GM21576 (cell line): Measurements from ENCODE around the gene HOGA1.

Experiments
- ATAC-seq: cut with Tn5 transposase; IDR thresholded peaks from one replicate; pipeline ENCODE4 v1.9.1; 2021; ENCODE audit warnings: mild to moderate bottlenecking, moderate library complexity; ENCODE audit not compliant: unreplicated experiment

Gene HOGA1

DNA sequence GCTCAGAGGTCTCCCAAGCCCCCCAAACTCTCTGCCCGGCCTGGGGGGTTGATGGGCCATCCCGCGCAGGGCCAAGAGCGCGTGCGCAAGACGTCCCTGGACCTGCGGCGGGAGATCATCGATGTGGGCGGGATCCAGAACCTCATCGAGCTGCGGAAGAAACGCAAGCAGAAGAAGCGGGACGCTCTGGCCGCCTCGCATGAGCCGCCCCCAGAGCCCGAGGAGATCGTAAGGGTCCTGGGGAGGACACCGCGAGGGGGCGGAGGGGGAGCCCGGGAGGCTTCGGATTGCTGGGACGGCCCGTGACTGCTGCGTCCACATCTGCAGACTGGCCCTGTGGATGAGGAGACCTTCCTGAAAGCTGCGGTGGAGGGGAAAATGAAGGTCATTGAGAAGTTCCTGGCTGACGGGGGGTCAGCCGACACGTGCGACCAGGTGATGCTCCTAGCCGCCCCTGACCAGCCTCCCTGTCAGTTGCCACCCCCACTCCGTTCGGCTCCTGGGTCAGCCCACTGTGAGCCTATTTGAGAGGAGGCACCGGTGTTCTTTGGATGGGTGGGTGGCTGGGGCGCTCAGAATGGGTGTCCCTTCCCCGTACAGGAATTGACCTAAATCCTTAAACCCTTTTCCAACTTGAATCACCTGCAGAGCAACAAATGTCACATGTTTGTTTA, 5.9 kb upstream of the HOGA1 start:
- ATAC-seq: no peak

DNA sequence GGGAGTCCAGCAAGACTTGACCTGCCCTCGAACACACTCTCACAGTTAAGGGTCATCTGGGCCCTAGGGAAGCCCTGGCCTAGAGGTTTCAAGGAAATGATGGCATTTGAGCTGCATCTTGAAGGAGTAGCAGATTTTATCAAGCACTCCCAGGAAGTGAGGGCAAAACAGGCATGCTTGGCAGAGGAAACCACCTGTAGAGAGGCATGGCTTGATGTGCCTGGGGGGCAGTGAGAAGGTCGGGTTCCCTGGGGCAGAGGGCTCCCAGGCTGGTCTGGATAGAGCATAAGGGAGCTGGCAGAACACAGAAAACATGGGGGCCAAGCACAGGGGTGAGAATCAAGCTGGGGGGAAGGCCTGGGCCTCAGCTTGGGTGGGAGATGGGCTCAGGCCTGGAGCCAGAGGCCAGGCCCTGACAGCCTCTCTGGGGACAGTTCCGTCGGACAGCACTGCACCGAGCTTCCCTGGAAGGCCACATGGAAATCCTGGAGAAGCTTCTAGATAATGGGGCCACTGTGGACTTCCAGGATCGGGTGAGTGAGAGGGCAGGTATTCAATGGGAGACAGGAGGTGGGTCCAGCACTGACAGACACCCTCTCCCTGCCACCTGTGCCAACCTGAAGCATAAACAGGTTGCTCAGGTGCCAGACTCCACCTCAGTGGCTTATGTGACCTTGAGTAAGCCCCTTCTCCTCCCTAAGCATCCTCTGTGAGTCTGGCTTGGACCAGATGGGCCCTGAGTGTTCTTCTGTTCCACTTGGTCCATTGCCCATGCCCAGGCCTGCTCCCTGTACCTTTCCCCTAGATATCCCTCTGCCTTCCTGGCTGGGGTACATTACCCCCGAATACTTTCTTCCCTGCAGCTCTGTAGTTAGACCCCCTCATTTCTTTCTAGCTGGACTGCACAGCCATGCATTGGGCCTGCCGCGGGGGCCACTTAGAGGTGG, 3.5 kb upstream of the HOGA1 start:
- ATAC-seq: no peak

DNA sequence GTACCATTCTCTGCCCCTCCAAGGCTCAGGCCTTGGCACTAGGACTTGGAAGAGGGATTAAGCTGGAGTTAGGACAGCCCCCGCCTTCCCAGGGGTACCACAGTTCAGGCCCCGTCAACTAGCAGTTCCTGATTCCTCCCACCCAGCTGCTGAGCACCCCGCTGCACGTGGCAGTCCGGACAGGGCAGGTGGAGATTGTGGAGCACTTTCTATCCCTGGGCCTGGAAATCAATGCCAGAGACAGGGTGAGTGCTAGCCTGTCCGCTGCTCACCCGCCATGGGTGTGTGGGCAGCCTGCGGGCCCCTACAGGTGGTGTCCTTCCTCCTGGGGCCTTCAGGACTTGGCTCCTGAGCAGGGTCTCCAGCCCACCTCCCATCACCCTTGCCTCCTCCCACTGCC, 2.0 kb upstream of the HOGA1 start:
- ATAC-seq: no peak

DNA sequence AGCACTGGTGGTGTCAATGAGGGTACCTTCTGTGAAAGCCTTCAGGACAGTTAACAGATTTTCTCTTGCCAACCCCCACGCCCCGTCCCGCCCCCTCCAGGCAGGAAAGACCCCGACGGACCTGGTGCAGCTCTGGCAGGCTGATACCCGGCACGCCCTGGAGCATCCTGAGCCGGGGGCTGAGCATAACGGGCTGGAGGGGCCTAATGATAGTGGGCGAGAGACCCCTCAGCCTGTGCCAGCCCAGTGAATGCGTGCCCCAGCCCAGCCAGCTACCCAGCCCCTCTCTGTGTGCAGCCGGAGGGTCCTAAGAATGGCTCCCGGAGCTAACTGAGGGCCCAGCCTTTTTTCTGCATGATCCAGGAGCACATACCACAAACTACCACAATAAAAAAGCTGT, 713 bp upstream of the HOGA1 start:
- ATAC-seq: no peak

DNA sequence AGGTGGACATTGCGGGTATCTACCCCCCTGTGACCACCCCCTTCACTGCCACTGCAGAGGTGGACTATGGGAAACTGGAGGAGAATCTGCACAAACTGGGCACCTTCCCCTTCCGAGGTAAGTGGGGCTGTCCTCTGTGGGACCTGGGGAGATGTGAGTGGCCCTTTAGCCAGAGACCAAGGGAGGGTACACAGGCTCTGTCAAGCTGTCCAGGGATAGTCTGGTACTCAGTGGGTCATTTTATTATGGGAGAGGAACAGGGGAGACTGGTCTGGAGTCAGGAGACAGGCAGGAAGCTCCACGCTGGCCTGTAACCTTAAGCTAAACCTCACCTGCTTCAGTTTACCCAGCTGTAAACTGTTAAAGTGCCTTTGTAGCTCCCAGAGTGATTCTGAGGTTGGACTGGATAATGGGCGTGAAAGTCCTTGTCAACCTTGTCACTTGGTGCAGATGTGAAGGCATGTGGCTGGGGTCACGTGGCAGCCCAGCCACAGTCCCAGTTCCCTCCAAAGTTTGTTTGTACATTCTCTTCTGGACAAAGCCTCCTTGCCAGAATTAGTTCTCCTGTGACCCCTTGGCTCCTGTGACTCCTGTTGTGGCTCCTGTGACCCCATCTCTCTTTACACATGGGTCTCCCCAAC, 729 bp downstream of the HOGA1 start:
- ATAC-seq: no peak

DNA sequence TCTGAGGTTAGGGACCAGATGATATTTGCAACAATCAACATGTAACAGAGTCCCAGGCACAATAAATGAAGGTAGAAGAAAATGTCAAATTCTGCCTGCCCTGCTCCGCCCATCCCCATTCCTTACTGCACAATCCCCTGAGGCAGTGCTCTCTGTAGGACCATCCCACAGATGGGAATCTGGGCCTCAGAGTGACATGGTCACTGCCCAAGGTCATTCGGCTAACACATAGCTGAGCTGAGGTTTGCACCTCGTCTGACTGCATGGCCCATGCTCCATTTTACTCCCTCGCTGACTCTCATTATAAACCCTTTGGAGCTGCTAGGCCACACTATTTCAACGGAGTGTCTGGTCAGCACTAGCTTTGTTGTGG, 1.2 kb downstream of the HOGA1 start:
- no peak for ATAC-seq

DNA sequence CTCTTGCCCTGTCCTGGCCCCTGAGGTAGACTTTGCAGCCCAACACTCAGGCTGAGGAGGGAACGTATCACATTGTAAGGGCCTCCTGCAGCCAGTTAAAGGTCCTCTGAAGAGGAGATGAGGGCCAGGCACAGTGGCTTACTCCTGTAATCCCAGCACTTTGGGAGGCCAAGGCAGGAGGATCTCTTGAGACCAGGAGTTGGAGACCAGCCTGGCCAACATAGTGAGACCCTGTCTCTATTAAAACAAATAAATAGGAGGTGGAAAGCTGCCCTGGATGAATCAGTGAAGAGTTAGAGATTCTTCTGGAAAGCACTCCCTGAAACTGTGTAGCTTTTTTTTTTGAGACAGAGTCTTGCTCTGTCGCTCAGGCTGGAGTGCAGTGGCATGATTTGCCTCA, 3.0 kb downstream of the HOGA1 start:
- ATAC-seq: no peak

DNA sequence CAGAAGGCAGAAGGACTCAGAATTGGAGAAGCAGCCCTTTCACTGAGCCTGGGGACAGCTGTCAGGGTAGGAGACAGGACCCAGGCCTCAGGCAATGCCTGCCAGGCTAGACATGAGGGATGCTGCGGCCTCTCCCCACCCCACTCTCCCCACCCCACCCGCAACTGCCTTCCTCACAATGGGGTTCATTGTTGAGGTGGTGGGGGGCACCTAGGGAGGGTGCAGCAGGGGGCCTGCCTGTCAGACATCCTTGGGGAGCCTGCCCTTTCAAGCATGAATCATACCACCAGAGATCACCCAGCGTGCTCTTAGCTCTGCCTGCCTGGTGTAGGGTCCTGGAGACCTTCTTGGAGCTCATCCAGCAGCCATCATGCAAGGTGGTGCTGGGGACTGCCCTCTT, 5.3 kb downstream of the HOGA1 start, which contains the start of gene C10orf62:
TSS of gene C10orf62 (plus strand) at position 243 of the 400 bp plus-strand sequence. CDS start 177 bp downstream, outside the sequence.
- no peak for ATAC-seq

DNA sequence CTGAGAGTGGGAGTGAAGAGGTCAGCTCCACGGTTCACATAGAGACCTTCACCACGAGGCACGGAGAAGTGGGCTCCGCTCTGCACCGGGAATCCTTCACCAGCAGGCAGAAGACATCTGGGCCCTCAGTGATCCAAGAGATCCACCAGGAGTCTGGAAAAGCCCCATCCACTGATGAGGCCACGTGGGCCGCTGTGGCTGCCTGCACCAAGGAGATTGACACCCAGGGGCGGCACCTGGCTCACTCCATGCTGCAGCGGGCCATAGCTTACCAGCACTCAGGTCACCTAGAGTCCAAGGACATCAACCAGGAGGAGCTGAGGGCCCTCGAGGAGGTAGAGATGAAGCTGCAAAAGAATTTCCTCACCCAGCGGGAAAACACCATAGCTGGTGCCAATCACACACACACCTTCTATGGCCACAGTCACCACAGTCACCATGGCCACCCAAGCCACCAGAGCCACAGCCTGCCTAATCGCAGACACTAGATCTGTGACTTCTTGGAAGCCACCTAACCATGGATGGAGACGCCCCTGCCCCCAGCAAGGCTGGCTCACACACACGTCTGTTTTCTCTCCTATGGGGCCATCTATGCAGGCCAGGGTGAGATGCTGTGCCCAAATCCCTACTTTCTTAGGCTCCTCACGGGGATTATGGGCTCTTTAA, 6.0 kb downstream of the HOGA1 start:
- no peak for ATAC-seq

DNA sequence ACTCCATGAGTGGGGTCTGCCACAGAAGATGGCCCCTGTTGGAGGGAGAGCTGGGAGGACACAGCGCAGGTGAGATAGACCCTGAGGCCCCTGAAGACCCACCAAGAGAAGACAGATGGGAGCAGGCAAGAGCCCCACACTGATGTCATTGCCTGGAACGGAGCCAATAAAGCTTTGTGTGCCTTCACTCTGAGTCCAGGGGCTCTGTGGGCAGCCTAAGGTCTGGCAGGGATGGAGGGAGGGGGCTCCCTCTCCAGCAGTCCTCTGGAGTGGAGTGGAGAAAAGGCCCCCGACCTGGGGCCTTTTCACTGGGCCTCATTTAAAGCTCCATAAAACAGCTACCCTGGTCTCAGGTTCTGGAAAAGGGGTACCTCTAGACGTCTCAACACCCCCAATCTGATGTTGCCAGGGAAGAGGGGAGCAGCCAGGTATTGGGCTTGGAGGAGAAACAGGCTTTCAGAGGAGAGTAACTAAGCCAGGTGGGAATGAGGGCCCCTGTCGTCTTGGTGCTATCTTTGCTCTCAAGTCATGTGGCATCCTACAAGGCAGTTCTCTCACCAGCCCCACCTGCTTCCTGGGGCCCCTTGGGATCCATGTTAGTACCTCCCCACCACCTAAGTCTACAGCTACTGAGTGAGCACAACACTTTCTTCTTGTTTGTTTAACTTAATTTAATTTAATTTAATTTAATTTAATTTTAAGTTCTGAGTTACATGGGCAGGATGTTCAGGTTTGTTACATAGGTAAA, 6.7 kb downstream of the HOGA1 start:
- ATAC-seq: no peak

DNA sequence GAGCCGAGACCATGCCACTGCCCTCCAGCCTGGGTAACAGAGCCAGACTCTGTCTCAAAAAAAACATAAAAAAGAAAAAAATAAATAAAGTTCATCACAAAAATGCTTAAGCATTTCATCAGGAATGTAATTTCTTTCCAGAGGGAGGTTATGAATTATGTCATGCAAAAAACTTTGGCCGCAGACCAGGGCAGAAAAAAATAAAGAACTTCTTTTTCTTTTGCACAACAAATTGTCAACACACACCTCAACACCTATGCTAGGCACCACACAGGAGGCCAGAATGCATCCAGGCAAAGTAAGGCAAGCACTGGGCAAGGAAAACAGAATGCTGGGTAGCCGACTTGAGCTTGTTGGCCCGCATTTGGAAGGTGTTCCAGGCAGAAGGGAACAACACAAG, 9.2 kb downstream of the HOGA1 start:
- ATAC-seq: no peak

DNA sequence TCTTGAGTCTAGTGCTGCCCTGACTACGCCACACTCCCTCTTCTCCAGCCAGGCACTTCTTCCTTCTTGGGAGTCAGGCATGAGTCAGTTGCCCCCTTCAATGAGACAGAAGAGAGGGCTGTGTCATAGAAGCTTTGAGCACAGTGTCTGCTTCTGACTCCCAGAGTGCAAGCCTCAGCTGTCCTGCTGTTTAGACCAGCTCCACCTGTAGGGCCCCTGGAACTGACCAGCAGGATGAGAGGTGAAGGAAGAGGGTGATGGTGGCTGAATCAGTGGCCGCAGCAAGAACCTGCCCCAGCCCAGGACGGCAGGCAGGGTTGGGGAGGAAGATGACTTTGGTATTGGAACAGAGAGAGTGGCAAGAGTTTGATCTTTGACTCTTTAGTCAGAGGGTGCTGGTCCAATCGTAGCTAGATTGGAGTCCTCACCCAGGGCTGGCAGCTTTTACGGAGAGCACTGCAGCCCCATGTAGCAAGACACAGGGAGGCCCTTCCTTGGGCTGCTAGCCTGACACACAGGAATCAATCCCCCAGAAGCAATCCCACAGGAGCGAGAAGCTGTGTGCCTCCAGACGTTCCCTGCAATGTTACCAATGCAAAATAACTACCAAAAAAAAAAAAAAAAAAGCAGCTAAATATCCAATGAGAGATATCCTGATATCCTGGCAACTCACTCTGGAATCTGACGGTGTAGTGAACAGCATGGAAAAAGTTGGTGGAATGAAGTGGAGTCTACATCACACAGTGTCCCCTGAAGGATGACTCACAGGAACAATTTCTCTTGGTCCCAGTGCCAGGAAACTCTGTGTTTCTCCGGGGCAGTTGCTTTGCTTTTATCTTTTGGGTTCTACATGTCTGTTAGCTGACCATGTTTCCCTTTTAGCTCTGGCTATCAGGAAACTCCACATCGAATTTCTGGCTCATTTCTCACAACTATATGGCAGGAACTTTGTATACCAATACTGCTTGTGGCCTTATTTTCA, 12.2 kb downstream of the HOGA1 start:
- no peak for ATAC-seq

DNA sequence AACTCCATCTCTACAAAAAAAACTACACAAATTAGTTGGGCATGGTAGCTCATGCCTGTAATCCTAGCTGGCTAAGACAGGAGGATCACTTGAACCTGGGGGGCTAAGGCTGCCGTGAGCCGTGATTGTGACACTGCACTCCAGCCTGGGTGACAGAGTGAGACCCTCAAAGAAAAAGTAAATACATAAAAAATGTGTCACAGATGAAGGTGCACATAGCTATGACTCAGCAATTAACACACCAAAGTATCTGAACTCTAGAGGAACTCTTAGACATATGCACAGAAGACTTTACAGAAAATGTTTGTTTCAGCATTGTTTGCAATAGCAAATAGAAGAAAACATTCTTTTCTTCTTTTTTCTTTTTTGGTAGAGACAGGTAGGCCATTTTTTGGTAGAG, 13.6 kb downstream of the HOGA1 start:
- no peak for ATAC-seq

DNA sequence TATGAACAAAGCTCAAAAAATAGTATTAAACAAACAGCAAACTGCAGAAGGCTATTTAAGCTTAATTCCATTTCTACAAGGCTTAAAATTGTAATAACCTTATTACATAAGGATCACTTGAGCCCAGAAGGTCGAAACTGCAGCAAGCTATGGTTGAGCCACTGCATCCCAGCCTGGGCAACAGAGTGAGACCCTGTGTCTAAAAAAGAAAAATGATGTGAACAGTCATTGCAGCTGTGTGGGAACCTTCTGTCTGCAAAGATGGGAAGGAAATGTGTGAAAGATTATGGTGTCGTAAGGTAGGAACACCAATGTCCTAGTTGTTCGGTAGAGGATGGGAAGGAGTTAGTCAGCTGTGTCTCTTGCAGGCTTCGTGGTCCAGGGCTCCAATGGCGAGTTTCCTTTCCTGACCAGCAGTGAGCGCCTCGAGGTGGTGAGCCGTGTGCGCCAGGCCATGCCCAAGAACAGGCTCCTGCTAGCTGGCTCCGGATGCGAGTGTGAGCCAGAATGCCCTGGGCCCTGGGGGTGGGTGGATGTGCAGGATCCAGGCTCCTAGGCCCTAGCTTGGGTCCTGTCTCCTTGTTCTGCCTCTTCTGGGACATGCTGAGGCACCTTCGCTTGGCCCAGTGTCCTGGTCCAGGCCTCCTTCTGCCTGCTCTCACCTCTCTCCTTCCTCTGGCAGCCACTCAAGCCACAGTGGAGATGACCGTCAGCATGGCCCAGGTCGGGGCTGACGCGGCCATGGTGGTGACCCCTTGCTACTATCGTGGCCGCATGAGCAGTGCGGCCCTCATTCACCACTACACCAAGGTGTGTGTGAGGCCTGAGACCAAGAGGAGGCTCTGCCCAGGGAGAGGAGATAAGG, 14.4 kb downstream of the HOGA1 start:
- ATAC-seq: no peak

DNA sequence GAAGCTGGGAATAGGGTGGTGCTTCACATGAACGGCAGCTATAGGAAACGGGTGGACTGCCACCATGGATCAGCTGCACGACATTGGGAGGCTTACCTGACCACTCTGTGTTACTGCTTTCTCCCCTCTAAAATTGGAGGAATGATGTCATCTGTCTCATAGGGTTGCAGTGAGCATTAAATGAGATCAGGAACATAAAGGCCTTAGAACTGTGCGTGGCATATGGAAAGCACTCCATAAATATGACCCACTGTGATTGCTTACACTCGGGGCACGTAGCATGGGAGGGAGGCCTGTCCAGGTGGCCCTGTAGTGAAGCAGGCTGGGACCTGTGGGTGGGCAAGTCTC, 15.1 kb downstream of the HOGA1 start:
- ATAC-seq: no peak

DNA sequence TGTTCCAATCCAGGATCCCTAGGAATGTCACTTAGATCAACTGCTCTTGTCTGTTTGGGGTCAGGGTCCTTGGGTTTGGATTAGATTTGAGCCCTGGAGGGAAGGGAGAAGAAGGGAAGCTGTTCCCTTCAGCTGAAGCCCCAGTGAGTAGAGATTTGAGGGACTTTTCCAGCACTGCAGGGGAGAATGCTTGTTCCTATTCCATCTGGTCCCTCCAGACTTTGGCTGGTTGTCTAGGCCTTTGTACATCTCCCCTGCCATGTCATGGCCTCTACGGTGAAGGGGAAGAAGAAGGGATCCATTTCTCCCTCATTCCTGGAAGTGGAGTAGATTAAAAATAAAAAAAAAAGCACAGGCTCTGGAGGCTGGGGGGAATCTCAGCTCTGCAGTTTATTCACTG, 16.4 kb downstream of the HOGA1 start:
- ATAC-seq: no peak

DNA sequence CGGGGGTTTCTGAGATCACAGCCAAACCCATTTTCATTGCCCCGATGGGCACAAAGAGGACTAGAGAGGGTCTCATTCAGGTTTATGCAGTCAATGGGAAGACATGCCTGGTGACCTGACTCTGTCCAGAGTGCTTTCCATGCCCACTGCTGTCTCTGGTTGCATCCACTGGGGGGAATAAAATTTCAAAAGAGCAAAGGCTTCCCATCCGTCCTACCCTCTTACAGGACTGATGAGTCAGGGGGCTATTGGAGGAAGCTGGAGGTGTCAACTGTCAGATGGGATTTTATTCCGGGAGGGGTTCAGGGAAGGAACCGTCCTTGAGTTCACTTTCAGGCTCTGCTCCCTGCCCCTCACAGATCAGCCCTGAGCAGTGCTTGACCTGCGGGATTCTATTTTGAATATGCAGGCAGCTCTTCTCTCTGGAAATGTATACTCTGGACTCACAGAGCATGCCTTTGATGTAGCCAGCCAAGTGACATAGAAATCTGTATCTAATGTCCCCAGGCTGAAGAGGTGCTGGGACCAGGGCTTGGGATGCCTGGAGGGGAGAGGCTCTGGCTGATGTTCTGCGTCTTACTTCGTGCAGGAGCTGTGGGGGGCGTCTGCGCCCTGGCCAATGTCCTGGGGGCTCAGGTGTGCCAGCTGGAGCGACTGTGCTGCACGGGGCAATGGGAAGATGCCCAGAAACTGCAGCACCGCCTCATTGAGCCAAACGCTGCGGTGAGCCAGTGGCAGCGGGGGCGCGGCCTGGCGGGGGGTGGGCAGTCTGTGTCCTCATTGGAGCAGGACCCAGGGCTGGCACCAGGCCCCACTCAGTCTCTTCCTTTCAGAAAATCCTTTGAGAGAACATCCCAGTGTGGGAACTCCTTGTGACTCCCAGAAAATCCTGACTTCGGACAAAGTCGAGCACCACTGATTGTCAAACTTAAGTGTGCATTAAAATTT, 17.4 kb downstream of the HOGA1 start:
- ATAC-seq: no peak
